ENCODE data around the gene CFAP74. TPM values are rescaled to one million over a fixed set of nuclear protein-coding genes. Genes with fewer than 3 reads are reported as not detected.
A peak's percentile ranks its signal among the peaks of the same experiment; 100 is the strongest.

Gene CFAP74
- polyA plus RNA-seq, 2 of the 4 experiments (the other 2 are of a cell fraction), result 0.03 to 0.04 TPM

DNA sequence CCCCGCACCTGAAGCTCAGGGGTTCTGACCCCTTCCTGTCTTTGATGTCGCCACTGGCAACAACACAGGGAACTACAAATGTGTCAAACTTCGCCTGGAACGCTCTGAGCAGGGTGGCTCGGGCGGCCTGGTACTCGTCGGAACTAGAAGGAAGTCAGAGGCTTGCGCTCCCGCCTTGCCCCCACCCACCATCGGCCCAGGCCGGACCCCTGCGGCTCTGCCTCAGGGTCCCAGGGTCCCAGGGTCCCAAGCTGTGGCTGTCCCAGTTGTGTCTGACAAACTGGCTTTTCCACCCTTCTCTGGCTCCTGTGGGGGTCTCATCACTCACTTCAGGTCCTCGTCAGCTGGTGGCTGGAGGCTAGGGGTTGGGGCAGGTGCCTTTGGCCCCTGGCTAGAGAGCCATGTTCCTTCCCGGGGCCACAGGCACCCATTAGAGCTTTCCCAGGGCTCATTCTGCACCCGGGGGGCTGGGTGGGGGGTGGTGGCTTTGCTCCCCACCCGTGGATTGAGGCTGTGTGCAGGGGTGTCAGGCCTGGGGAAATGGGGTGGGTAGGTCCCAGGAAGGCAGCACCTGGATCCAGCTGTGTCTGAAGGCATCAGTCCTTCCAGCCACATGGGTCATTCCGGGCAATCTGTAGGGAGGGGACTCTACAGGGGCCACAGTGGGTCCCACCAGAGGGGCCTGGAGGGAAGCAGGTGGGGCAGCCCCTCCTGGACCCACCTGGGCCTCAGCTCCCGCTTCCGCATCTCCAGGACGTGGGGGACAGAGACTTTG, 76.5 kb downstream of the CFAP74 start:
- TF ChIP-seq HEYL (CRISPR knock-in tag; IDR thresholded peaks at IDR 0.05) (no peak), POLR2AphosphoS2 (conservative IDR thresholded peaks at IDR 0.05; ENCODE audit: low read length) (no peak), MAZ (IDR thresholded peaks at IDR 0.05; ENCODE audit: borderline replicate concordance, low read depth, low read length) (no peak), HOXA7 (CRISPR knock-in tag; IDR thresholded peaks at IDR 0.05) (no peak), ZFP36 (IDR thresholded peaks at IDR 0.05; ENCODE audit: borderline replicate concordance, partially characterized antibody) (no peak), POLR2A (IDR thresholded peaks at IDR 0.05; ENCODE audit: low read length) (no peak)
- Histone ChIP-seq H3K9me3 (no peaks in the 10 kb centered on the region), H3K4me2 (no peak overlapping the region), H3K4me3 (no peak overlapping the region), H3K27ac (no peak overlapping the region), H3K4me1 (no peaks in the 10 kb centered on the region)
- WGBS (ENCODE audit: missing lambda C conversion rate), result 98% methylated on average over 6 of the region's 21 CpGs
- FAIRE-seq (no peak), ATAC-seq (no peak), DNase-seq (ENCODE audit: low read depth in 1 of 2, low spot score in 1 of 2) (no peak)
- ChIA-PET CTCF (interaction anchor here (1.2 kb wide), 2 partner anchors 17 to 118 kb away, joined by 3 read pairs; no protein-coding TSS in a partner anchor), POLR2A (no interaction called here)

DNA sequence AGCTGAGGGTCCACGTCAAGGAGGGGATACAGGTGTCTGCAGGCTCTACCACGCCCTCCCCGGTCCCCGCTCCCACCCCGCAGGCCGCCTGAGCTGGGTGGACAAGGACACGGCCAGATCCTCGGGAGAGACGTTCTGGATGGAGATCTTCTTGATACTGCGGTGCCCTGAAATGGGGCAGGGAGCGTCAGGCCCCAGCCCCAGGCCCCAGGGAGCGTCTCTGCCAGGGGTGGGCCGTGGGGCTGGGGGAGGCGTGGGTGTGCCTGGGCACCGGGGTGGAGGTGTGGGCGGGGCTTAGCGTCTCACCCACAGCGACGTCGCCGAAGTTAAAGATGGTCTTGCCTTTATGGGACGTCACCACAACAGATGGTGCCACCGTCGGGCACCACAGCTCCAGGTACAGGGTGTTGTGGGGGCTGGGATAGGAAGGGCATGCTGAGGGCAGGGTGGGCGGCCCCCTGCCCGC, 77.2 kb downstream of the CFAP74 start:
- CTCF ChIA-PET, result interaction anchor here (1.2 kb wide), 1 partner anchor 118 kb away, joined by 3 read pairs; no protein-coding TSS in a partner anchor
- POLR2A ChIA-PET, result no interaction called here
- DNase-seq (ENCODE audit: low read depth in 1 of 2, low spot score in 1 of 2) (no peak), FAIRE-seq (no peak), ATAC-seq (no peak)
- Histone ChIP-seq H3K4me3 (no peak overlapping the region), H3K4me1 (no peaks in the 10 kb centered on the region), H3K27ac (no peak overlapping the region), H3K9me3 (no peaks in the 10 kb centered on the region), H3K4me2 (no peak overlapping the region)
- TF ChIP-seq, protein P1, sequence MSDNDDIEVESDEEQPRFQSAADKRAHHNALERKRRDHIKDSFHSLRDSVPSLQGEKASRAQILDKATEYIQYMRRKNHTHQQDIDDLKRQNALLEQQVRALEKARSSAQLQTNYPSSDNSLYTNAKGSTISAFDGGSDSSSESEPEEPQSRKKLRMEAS (IDR thresholded peaks at IDR 0.05), result no peak
- TF ChIP-seq RARB (CRISPR knock-in tag; IDR thresholded peaks at IDR 0.05) (no peak), ZNF302 (CRISPR knock-in tag; IDR thresholded peaks at IDR 0.05) (no peak), NR3C1 (IDR thresholded peaks at IDR 0.05) (no peak), JUNB (IDR thresholded peaks at IDR 0.05) (no peak), ESRRA (IDR thresholded peaks at IDR 0.05; ENCODE audit: borderline replicate concordance, low read length) (no peak), EHMT2 (IDR thresholded peaks at IDR 0.05; ENCODE audit: low read depth) (no peak), KDM5A (IDR thresholded peaks at IDR 0.05) (no peak), MAZ (IDR thresholded peaks at IDR 0.05; ENCODE audit: borderline replicate concordance, low read depth, low read length) (no peak)
- TF ChIP-seq, protein P2, sequence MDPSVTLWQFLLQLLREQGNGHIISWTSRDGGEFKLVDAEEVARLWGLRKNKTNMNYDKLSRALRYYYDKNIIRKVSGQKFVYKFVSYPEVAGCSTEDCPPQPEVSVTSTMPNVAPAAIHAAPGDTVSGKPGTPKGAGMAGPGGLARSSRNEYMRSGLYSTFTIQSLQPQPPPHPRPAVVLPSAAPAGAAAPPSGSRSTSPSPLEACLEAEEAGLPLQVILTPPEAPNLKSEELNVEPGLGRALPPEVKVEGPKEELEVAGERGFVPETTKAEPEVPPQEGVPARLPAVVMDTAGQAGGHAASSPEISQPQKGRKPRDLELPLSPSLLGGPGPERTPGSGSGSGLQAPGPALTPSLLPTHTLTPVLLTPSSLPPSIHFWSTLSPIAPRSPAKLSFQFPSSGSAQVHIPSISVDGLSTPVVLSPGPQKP (IDR thresholded peaks at IDR 0.05; ENCODE audit: low read depth, low read length), result no peak
- TF ChIP-seq, protein P3, sequence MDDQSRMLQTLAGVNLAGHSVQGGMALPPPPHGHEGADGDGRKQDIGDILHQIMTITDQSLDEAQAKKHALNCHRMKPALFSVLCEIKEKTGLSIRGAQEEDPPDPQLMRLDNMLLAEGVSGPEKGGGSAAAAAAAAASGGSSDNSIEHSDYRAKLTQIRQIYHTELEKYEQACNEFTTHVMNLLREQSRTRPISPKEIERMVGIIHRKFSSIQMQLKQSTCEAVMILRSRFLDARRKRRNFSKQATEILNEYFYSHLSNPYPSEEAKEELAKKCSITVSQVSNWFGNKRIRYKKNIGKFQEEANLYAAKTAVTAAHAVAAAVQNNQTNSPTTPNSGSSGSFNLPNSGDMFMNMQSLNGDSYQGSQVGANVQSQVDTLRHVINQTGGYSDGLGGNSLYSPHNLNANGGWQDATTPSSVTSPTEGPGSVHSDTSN (IDR thresholded peaks at IDR 0.05), result no peak
- 36% methylated on average over 16 of the region's 26 CpGs for WGBS (ENCODE audit: missing lambda C conversion rate)

DNA sequence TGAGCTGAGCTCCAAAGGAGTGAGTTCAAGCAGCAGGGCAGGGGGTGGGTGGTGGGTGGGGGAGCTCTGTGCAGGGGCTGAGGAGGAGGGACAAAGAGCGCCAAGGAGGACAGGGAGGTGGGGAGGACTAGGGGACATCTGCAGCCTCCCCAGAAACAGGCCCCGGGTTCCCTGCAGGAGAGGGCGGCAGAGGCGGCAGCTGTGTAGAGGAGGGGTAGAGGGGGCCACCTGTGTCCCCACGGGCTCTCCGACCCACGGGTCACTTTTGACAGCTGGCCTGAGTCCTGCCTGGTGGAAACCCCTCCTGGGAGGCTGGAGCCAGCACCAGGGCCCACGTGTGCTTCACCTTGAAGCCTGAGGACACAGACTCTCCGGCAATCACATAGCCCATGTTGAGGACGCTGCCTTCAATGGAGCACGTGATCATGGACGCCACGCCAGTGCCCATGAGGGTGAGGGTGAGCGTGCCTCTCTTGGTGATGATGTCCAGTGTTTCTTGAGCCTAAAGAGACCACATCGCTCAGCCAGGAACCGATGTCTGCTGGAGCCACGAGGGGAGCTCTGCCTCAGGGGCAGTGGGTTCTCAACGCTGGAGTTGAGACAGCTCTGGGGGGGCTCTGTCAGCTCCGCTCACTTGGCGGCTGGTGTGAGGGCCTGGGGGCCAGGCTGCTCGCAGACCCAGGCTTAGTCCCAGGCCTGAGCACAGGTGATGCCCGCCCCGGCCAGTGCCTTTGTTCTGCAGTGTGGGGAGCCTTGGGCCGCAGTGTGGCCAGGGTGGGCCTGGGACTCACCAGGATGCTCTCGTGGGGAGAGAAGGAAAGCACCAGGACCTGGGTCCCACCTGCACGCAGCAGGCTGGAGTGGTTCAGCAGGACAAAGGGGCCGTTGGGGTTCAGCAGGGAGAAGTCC, 77.9 kb downstream of the CFAP74 start:
- no peak for DNase-seq (ENCODE audit: low read depth in 1 of 2, low spot score in 1 of 2)
- no peak overlapping the region for H3K4me2 ChIP-seq
- no peak overlapping the region for H3K4me3 ChIP-seq
- FAIRE-seq, result no peak
- no peaks in the 10 kb centered on the region for H3K9me3 ChIP-seq
- no peak overlapping the region for H3K27ac ChIP-seq
- peak in 1 of 2 experiments; percentile 12; a peak in 1 of 6 replicates for ATAC-seq
- POLR2A ChIA-PET, result interaction anchor here (0.6 kb wide), 1 partner anchor 117 kb away, joined by 3 read pairs; no protein-coding TSS in a partner anchor
- TF ChIP-seq SMC3 (IDR thresholded peaks at IDR 0.05) (no peak), ESRRA (IDR thresholded peaks at IDR 0.05; ENCODE audit: borderline replicate concordance, low read length) (no peak), NR3C1 (IDR thresholded peaks at IDR 0.05) (no peak), FOSB (CRISPR knock-in tag; IDR thresholded peaks at IDR 0.05) (no peak)
- TF ChIP-seq, protein P4, sequence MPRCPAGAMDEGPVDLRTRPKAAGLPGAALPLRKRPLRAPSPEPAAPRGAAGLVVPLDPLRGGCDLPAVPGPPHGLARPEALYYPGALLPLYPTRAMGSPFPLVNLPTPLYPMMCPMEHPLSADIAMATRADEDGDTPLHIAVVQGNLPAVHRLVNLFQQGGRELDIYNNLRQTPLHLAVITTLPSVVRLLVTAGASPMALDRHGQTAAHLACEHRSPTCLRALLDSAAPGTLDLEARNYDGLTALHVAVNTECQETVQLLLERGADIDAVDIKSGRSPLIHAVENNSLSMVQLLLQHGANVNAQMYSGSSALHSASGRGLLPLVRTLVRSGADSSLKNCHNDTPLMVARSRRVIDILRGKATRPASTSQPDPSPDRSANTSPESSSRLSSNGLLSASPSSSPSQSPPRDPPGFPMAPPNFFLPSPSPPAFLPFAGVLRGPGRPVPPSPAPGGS (IDR thresholded peaks at IDR 0.05), result no peak
- TF ChIP-seq, protein P5, sequence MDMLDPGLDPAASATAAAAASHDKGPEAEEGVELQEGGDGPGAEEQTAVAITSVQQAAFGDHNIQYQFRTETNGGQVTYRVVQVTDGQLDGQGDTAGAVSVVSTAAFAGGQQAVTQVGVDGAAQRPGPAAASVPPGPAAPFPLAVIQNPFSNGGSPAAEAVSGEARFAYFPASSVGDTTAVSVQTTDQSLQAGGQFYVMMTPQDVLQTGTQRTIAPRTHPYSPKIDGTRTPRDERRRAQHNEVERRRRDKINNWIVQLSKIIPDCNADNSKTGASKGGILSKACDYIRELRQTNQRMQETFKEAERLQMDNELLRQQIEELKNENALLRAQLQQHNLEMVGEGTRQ (IDR thresholded peaks at IDR 0.05), result peak; percentile 13; the same call in 1 of the 2 replicates
- 65% methylated on average over 14 of the region's 27 CpGs for WGBS (ENCODE audit: missing lambda C conversion rate)
- CTCF ChIA-PET, result no interaction called here
- H3K4me1 ChIP-seq, result no peaks in the 10 kb centered on the region
